Astrocyte (in vitro differentiated cells and primary cell): ENCODE results near the gene SRPK3.

Experiments used
- CTCF ChIP-seq: IDR thresholded peaks from 2 replicates; pipeline ENCODE4 v1.5.1; 2011; ENCODE audit warnings: low read depth, mild to moderate bottlenecking, inconsistent platforms, low read length, moderate library complexity; ENCODE audit not compliant: insufficient read depth
- EZH2 ChIP-seq: IDR thresholded peaks from 2 replicates; pipeline ENCODE4 v1.6.1; 2012; ENCODE audit warnings: mild to moderate bottlenecking, low read length, inconsistent platforms; ENCODE audit not compliant: insufficient read depth

GRCh38 chrX:153819384-153820040 is 38.7 kb downstream of the SRPK3 start:
- no peak for TF ChIP-seq CTCF
- TF ChIP-seq EZH2: peak; percentile 14
